ENCODE data around the gene CHD3. TPM values are rescaled to one million over a fixed set of nuclear protein-coding genes. Genes with fewer than 3 reads are reported as not detected.

The CHD3 gene
- total RNA-seq, 2 donors from 2014 or later: 80.6 to 171 TPM

GRCh38 chr17:7929158-7930023 lies 40.8 kb downstream of the CHD3 start, which contains the start of gene KCNAB3:
TSS of gene KCNAB3 (minus strand) at chr17:7929856. CDS start at chr17:7929435, 421 bp downstream.
- ATAC-seq (ENCODE audit: insufficient number of reproducible peaks, low FRiP score, low read depth): no peak

DNA sequence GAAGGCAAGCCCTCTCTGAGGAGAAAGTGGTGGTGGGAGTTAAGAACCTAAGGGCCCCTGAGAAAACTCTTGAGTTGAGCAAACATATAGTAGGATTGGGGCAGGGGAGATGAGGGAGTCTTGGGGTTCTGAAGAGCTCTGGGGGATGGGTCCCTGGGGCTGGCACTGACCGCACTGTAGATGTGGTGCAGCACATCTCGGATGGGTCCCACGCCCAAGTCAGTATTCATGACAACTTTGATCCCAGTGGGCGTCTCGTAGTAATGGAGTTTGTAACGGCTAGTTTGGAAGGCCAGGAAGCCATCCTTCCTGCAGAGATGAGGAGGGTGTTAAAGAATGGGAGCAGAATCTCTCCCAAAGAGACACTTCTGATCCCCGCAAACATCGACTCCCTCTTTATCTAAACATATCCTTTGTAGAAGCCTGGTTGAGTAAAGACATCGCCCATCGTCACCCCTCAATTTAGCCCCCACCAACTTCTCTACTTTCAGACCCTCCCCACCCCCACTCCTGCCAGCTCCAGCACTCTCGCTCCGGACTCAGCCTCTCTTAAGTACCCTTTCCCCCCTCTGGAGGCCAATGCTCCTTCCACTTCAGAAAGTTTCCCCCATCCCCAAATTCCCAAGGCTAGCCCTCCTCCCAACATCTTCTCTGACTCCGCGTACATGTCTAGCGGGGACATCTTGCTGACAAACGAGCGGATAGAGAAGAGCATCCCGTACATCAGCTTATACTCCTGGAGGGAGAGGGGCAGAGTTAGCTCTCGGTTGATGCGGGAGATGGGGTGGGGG lies 42.4 kb downstream of the CHD3 start:
- Histone ChIP-seq H3K36me3 (peaks cover 4% of the 10 kb centered on the region), H3K27me3 (replicated peaks; ENCODE audit: insufficient read depth) (no peaks in the 10 kb centered on the region), H3K27ac (peak overlapping the region; percentile 37 to 72), H3K4me3 (peak overlapping the region; percentile 98), H3K9me3 (no peaks in the 10 kb centered on the region), H3K4me1 (ENCODE audit: control insufficient read depth in 1 of 2, low read depth in 2 of 2) (peaks cover 14 to 28% of the 10 kb centered on the region in 2 donors)
- TF ChIP-seq, protein P1, sequence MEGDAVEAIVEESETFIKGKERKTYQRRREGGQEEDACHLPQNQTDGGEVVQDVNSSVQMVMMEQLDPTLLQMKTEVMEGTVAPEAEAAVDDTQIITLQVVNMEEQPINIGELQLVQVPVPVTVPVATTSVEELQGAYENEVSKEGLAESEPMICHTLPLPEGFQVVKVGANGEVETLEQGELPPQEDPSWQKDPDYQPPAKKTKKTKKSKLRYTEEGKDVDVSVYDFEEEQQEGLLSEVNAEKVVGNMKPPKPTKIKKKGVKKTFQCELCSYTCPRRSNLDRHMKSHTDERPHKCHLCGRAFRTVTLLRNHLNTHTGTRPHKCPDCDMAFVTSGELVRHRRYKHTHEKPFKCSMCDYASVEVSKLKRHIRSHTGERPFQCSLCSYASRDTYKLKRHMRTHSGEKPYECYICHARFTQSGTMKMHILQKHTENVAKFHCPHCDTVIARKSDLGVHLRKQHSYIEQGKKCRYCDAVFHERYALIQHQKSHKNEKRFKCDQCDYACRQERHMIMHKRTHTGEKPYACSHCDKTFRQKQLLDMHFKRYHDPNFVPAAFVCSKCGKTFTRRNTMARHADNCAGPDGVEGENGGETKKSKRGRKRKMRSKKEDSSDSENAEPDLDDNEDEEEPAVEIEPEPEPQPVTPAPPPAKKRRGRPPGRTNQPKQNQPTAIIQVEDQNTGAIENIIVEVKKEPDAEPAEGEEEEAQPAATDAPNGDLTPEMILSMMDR (IDR thresholded peaks at IDR 0.05): no peak
- ATAC-seq (ENCODE audit: insufficient number of reproducible peaks, low FRiP score, low read depth) (no peak), DNase-seq (ENCODE audit: low spot score) (no peak)

More at GRCh38 chr17:7929158-7930023, 40.8 kb downstream of the CHD3 start, which contains the start of gene KCNAB3:
- H3K4me3 ChIP-seq: no peak within 1 kb of the TSS
- TF ChIP-seq, protein P1 (IDR thresholded peaks at IDR 0.05): no peak
- no peak for DNase-seq (ENCODE audit: low spot score)
- H3K36me3 ChIP-seq: no peaks in the 10 kb centered on the region
- H3K9me3 ChIP-seq: no peaks in the 10 kb centered on the region
- H3K4me1 ChIP-seq (ENCODE audit: control insufficient read depth in 1 of 2, low read depth in 2 of 2): peaks cover 14 to 28% of the 10 kb centered on the region in 2 donors
- no peaks in the 10 kb centered on the region for H3K27me3 ChIP-seq (replicated peaks; ENCODE audit: insufficient read depth)
- H3K27ac ChIP-seq: no peak within 1 kb of the TSS

GRCh38 chr17:7931709-7932482 lies 43.3 kb downstream of the CHD3 start, which contains the start of the genes CNTROB and TRAPPC1:
TSS of gene CNTROB (plus strand) at chr17:7932206. CDS start at chr17:7933080, 874 bp downstream.
TSS of gene TRAPPC1 (minus strand) at chr17:7931946. CDS start at chr17:7931829, 117 bp downstream.
- peak; percentile 87 for ATAC-seq (ENCODE audit: insufficient number of reproducible peaks, low FRiP score, low read depth)
- Histone ChIP-seq H3K36me3 (peaks cover 10% of the 10 kb centered on the region), H3K4me3 (peak within 1 kb of the TSS; percentile 98), H3K4me1 (ENCODE audit: control insufficient read depth in 1 of 2, low read depth in 2 of 2) (peaks cover 14 to 28% of the 10 kb centered on the region in 2 donors), H3K27me3 (replicated peaks; ENCODE audit: insufficient read depth) (no peaks in the 10 kb centered on the region), H3K9me3 (no peaks in the 10 kb centered on the region), H3K27ac (peak within 1 kb of the TSS; percentile 37 to 72)
- TF ChIP-seq, protein P1 (IDR thresholded peaks at IDR 0.05): no peak
- peak; percentile 99 for DNase-seq (ENCODE audit: low spot score)

GRCh38 chr17:7932483-7932891 lies 43.9 kb downstream of the CHD3 start:
- H3K4me1 ChIP-seq (ENCODE audit: control insufficient read depth in 1 of 2, low read depth in 2 of 2): peaks cover 14 to 28% of the 10 kb centered on the region in 2 donors
- TF ChIP-seq, protein P1 (IDR thresholded peaks at IDR 0.05): no peak
- DNase-seq (ENCODE audit: low spot score) (no peak), ATAC-seq (ENCODE audit: insufficient number of reproducible peaks, low FRiP score, low read depth) (peak; percentile 4)
- H3K27ac ChIP-seq: peak overlapping the region; percentile 37 to 72
- no peaks in the 10 kb centered on the region for H3K27me3 ChIP-seq (replicated peaks; ENCODE audit: insufficient read depth)
- peaks cover 10% of the 10 kb centered on the region for H3K36me3 ChIP-seq
- peak overlapping the region; percentile 98 for H3K4me3 ChIP-seq
- no peaks in the 10 kb centered on the region for H3K9me3 ChIP-seq
